ENCODE data around the gene TPGS1.

DNA sequence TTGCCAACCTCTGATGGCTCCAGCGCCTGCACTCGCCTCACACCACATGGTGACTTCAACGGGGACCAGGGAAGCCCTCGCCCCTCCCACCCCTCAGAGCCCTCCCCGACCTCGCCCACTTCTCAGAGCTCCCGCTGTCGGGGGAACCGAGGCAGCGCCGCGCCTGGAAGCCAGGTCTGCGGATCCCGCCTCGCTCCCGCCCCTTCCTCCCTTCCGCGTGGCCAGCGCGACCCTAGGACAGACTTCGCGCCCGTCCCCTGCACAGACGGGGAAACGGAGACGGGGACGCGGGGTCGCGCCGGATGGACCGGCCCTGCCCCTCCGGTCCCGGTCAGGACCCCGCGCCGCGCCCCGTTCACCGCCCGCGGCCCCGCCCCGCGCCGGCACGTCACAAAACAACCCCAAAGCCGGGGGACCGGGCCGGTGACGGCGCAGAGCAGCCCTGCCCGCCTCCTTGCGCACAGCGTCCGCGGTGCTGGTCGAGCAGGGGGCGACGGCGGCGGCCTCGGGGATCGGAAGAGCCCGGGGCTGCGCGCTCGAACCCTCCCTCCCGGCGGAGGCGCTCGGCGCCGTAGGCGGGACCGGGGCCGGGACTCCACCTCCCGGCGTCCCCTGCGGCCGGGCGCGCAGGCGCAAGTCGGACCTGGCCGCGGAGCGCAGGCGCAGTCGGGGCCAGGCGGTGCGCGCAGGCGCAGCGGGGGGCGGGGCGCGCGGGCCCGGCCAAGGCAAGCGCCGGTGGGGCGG, 23.9 kb downstream of the TPGS1 start:
- TF ChIP-seq, protein P1, sequence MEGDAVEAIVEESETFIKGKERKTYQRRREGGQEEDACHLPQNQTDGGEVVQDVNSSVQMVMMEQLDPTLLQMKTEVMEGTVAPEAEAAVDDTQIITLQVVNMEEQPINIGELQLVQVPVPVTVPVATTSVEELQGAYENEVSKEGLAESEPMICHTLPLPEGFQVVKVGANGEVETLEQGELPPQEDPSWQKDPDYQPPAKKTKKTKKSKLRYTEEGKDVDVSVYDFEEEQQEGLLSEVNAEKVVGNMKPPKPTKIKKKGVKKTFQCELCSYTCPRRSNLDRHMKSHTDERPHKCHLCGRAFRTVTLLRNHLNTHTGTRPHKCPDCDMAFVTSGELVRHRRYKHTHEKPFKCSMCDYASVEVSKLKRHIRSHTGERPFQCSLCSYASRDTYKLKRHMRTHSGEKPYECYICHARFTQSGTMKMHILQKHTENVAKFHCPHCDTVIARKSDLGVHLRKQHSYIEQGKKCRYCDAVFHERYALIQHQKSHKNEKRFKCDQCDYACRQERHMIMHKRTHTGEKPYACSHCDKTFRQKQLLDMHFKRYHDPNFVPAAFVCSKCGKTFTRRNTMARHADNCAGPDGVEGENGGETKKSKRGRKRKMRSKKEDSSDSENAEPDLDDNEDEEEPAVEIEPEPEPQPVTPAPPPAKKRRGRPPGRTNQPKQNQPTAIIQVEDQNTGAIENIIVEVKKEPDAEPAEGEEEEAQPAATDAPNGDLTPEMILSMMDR (IDR thresholded peaks at IDR 0.05), result no peak
- no peak for TF ChIP-seq ZFX (IDR thresholded peaks at IDR 0.05; ENCODE audit: borderline replicate concordance)

All from 22Rv1 (cell line).